ENCODE results near the gene DXO.
"Not testable (repeated sequence)": the region's sequence is repeated elsewhere in the genome, so short reads cannot be mapped to it uniquely, and the experiment has no call there.

The DXO gene

GRCh38 chr6:31954511-31954910 lies 17.4 kb downstream of the DXO start:
- DNase-seq = no peak

- DNase-seq = no peak
These were observed 19.0 kb downstream of the DXO start for GRCh38 chr6:31952890-31953289.

GRCh38 chr6:31952140-31952805 lies 19.7 kb downstream of the DXO start:
- DNase-seq = no peak

- DNase-seq = no peak
These were observed 21.9 kb downstream of the DXO start for GRCh38 chr6:31949926-31950548.

- DNase-seq = no peak
These were observed 23.1 kb downstream of the DXO start for GRCh38 chr6:31948753-31949413.

GRCh38 chr6:31948306-31948705 lies 23.6 kb downstream of the DXO start:
- no peak for DNase-seq

GRCh38 chr6:31947864-31948263 lies 24.1 kb downstream of the DXO start:
- DNase-seq = no peak

- no peak for DNase-seq
These were observed 24.8 kb downstream of the DXO start for GRCh38 chr6:31947070-31947675.

GRCh38 chr6:31946370-31946885 lies 25.5 kb downstream of the DXO start:
- no peak for DNase-seq

GRCh38 chr6:31945507-31946369 lies 26.2 kb downstream of the DXO start, which contains the start of gene CFB:
Gene CFB (plus strand): TSS chr6:31946095. CDS start chr6:31946222, 127 bp downstream.
- no peak for DNase-seq

GRCh38 chr6:31945154-31945506 lies 26.8 kb downstream of the DXO start:
- no peak for DNase-seq

GRCh38 chr6:31943742-31944141 lies 28.2 kb downstream of the DXO start:
- no peak for DNase-seq

GRCh38 chr6:31940256-31940664 lies 31.7 kb downstream of the DXO start:
- no peak for DNase-seq

- no peak for DNase-seq
These were observed 36.1 kb downstream of the DXO start for GRCh38 chr6:31935823-31936222.

GRCh38 chr6:31935021-31935420 lies 36.9 kb downstream of the DXO start:
- DNase-seq = no peak

GRCh38 chr6:31933537-31933936 lies 38.4 kb downstream of the DXO start:
- DNase-seq = no peak

- DNase-seq = not testable (repeated sequence)
These were observed 39.8 kb downstream of the DXO start for GRCh38 chr6:31932137-31932536.

- no peak for DNase-seq
These were observed 41.0 kb downstream of the DXO start for GRCh38 chr6:31930962-31931361.

- DNase-seq = no peak
These were observed 43.3 kb downstream of the DXO start for GRCh38 chr6:31928672-31928939.

- no peak for DNase-seq
These were observed 43.9 kb downstream of the DXO start for GRCh38 chr6:31927863-31928671.

- DNase-seq = no peak
These were observed 44.6 kb downstream of the DXO start, which contains the start of gene C2 for GRCh38 chr6:31927242-31927862. Gene C2 (plus strand): TSS chr6:31927717. CDS start chr6:31927753, 36 bp downstream.
